HEK293T (cell line): ENCODE data around the gene RUSC2.

Experiments
- ARNT ChIP-seq: fragments of 450-650 bp; IDR thresholded peaks from 2 replicates; pipeline ENCODE4 v1.6.1; 2017; ENCODE audit warnings: mild to moderate bottlenecking
- BHLHE40 ChIP-seq: fragments of 450-650 bp; IDR thresholded peaks from 2 replicates; pipeline ENCODE4 v1.6.1; 2016; ENCODE audit warnings: mild to moderate bottlenecking, moderate library complexity, borderline replicate concordance
- CTBP1 ChIP-seq: fragments of 450-650 bp; IDR thresholded peaks from 2 replicates; pipeline ENCODE4 v1.6.1; 2016; ENCODE audit warnings: borderline replicate concordance
- ELF4 ChIP-seq: fragments of 450-650 bp; IDR thresholded peaks from 2 replicates; pipeline ENCODE4 v1.6.1; 2017; ENCODE audit warnings: antibody characterized with exemption
- FOXK2 ChIP-seq: fragments of 450-650 bp; IDR thresholded peaks from 2 replicates; pipeline ENCODE4 v1.6.1; 2016; ENCODE audit warnings: mild to moderate bottlenecking
- FOXM1 ChIP-seq: fragments of 450-650 bp; IDR thresholded peaks from 2 replicates; pipeline ENCODE4 v1.6.1; 2017; ENCODE audit warnings: mild to moderate bottlenecking, borderline replicate concordance
- L3MBTL2 ChIP-seq: fragments of 450-650 bp; conservative IDR thresholded peaks from 2 replicates; pipeline ENCODE4 v1.6.1; 2016; ENCODE audit warnings: mild to moderate bottlenecking
- TARDBP ChIP-seq: fragments of 450-650 bp; IDR thresholded peaks from 2 replicates; pipeline ENCODE4 v1.6.1; 2016
- ZNF384 ChIP-seq: fragments of 450-650 bp; IDR thresholded peaks from 2 replicates; pipeline ENCODE4 v1.6.1; 2016

- TF ChIP-seq ZNF384 (no peak), FOXM1 (no peak), FOXK2 (no peak), BHLHE40 (no peak), CTBP1 (no peak), ELF4 (no peak), L3MBTL2 (no peak), TARDBP (no peak), ARNT (no peak)
Observed at GRCh38 chr9:35510754-35511428, 21.0 kb downstream of the RUSC2 start.
